Activated CD4-positive, alpha-beta T cell treated with anti-CD3 and anti-CD28 coated beads for 48 hours (primary cell): ENCODE data around the gene CRLF1.

Experiments
- DNase-seq: peaks from one replicate; pipeline ENCODE4 v3.0.0-alpha.2; 2020

CRLF1 gene

DNA sequence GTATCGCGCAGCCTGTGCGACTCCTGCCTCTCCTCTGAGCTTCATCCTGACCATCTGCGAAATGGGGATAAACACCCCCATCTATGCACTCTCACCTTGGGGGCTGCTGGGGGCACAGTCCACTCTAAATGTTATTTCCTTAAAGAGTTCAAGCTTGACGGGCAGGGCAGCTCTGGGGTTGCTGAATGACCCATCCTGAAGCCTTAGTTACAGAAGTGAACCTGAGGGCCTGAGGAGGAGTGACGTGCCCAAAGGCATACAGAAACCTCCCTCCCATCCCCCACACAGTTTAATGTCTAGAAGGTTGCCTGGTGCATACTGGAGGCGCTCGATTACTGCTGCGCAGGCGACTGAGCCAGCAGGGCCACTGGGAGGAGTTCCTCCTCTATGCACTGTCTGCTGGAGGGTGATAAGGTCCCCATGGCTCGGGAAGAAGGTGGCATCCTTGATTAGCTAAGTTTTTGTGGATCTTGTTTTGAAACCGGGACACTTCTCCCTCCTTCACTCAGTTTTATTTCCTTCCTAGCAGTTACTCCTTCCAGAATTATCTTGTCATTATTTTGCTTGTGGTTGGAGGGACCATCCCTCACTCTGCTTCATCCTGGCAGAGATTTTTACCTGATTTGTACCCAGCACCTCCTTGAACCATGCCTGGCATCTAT is 62.7 kb downstream of the CRLF1 start:
- peak; percentile 86 for DNase-seq
